NCI-H2107 treated with DMSO at 0.1 percent for 48 hours (cell line): ENCODE measurements around the gene RAD51B.
A peak's percentile ranks its signal among the peaks of the same experiment; 100 is the strongest.

Experiments used
- DNase-seq: peaks from one replicate; lab custom pipeline; 2025; ENCODE audit not compliant: unreplicated experiment; lab: John Stamatoyannopoulos, UW

Gene RAD51B

DNA sequence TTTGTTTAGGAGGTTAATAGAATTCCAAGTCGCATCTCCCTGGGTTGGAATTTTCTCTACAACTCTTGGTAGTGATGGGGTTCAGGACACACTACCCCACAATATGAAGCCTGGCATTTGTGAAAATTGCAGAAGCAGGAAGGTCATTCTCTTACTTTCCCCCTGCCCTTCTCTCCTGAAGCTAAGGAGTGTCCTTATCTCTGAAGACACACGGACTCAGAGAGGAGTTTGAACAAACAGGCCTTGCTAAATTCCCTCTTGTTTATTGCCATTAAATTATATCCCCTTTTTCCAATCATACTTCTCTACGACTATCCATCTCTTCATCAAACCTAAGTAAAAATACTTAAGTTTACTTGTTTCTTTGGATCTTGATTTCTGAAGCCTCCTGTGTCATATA lies 443.0 kb downstream of the RAD51B start:
- DNase-seq: no peak

DNA sequence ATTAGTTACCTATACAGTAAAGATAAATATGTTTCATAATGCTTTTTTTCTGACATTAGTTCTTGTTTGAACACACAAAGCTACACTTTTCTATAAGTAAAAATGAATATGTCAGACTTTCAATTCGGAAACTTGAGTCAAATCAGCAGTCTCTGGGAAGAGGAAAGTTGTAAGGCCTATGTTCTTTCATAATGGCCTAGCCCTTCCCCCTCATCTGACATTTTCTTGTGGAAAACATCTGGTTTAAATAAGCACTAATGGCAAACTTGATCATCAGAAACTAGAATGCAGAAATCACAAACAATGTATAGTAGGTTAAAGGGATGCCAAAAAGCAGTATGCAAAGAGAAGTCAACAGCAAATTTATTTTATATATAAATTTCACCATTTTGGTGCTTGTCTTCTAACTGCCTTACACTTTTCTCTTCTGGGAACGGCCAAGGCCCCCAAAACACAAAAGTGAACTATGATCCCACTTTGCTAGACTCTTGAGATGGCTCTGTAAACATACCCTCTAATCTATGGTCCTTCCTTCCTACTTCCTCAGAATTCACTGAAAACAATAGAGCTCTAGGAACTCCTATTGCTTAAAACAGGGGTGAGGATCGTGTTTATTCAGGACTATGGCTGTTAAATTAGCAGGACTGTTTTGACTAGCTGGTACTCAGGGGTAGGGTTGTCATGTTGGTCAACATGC lies 444.1 kb downstream of the RAD51B start:
- no peak for DNase-seq

DNA sequence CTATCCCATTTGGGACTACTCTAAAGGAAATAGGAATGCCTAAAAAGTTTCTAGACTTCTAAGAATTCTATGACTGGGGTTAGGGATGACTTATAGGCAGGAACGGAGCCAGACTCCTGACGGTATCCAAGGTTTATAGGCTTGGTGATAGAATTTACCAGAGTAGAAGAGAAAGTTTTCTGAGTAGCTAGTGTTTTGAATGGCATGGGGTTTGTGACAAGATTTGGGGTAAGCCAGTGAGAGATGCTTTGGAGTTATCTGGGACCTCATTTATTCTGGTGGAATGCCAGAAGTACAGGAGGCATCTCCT lies 444.6 kb downstream of the RAD51B start:
- no peak for DNase-seq

DNA sequence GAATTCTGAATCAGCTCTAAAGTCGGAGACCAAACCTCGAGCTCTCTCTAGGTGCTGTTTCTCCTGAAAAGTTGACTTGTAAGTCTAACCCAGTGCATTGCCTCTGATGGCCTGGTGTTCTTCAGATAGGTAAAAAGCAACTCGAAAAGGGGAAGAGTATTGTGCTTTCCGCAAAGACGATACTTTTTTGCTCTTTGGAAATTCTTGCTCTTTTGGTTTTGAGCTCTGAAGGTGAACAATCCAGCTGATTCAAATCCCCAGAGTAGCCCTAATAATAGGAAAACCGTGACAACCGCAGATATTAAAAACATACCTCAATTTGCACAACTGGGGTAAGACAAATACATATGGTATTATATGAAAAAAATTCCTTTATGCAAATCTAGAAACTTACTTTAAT lies 447.4 kb downstream of the RAD51B start:
- no peak for DNase-seq

DNA sequence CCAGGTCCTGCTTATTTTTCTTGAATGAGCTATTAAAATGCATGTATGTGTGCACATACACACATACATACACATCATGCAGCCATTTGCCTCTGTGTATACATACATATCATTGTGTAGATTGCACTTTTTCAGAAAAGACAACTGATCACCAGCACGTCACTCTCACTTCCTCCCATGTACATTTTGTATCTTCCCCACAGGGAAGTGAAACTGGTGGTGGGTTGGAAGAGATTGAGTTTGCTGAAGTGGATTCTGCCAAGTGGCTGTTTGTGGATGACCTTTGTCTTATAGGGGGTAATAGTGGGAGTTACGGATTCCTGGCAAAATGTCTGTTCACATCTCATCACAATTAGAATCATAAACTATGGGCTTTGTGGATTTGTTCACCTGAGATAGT lies 448.6 kb downstream of the RAD51B start:
- DNase-seq: no peak

DNA sequence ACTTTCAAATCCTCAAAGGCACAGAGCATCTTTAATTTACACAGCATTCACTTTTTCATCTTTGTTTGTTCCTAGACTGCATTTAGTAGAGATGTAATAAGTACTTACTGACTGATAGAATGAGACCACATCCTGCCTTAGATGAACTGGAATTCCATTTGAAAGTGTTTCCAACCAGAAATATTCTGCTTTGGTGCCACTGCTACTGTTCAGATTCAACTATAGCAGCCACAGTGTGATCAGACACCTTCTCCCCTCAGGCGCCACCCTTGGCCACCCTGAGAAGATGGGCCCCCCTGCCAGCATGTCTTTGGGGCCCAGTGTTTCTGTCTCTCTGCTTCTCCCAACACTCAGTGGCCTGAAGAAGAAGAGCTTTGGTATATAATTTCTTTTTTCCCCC lies 449.1 kb downstream of the RAD51B start:
- DNase-seq: no peak

DNA sequence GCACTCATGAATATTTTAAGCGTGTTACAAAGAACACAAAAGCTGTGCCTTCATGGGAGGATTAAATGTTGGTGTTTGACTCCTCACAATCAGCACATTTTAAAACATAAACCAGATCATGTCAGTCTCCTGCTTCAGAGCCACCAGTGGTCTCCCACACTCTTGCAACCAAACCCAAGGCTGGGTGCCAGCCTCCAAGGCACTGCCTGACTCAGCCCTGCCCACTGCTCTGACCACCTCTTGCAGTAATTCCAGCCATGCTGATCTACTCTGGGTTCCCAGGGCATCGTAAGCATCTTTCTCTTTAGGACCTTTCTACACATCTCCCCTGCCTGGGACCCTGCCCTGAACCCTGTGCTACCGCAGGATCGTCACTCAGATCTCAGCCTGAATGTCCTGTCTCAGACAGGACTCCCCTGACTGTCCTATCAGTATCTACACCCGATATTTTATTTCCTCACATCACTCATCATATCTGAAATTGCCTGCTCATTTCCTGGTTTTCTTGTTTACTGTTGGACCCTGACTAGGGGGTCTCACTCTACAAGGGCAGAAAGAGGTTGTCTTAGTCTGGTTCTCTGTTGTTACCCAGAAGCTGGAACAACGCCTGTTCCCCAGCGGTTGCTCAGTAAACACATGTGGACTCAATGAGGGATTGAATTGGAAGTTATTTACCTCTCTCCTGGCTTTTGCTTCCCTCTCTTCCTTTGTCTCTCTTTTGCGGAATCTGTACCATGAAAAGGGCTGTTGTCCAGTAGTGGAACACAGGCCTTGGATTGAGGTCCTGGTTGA lies 449.8 kb downstream of the RAD51B start:
- no peak for DNase-seq

DNA sequence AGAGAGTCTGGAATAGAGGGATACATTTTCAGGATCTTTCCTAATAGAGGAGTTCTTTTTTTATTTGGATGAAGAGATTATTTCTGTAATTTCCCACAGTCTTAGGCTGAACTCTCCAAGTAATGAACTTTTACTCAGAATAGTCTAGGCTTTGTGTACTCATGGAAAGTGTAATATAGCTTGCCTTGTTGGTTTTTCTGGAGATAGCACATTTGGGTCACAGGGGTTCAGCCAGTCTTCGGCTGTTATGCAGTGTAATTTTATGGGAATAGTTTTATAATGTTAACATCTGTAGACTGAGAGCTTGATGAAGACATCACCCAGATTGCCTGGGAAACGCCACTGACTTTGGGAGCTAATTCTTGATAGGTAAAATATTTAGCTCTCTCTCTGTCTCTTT lies 450.8 kb downstream of the RAD51B start:
- no peak for DNase-seq

DNA sequence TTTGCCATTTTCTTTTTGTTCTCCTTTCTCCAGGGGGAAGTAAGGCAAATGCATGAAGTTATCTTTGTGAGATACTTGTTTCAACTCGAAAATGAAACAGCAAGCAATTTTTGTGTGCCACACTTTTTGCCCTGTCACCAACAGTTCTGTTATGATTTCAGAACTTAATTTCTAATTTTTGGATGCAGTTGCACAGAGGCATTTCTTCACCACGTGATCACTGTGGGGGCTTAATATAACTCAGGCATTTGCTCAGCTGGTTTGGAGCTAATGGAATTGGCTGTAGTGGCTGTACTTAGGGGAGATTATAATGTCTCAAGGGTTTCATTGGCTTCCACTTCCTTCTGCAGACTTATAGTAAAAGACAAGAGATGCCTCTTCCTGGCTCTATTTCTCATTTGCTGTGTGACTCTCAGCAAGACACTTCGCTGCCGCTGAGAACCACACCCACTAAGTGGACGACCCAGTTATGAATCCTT lies 452.4 kb downstream of the RAD51B start:
- no peak for DNase-seq

DNA sequence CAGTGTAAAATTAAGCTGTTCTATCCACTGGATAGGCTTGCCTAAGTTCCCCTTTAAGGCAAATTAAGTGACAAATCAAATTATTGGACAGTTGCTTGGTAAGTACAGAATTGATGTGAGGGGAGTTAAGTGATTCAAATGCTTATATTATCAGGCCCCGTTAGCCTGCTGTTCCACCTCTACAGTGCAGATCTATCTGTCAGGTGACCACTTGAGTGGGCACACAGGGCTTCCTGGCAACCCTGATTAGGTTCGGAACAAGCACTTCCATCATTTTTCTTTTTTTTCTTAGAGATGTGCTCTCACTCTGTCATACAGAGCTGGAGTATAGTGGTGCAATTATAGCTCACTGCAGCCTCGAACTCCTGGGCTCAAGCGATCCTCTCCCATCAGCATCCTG lies 453.8 kb downstream of the RAD51B start:
- DNase-seq: no peak

DNA sequence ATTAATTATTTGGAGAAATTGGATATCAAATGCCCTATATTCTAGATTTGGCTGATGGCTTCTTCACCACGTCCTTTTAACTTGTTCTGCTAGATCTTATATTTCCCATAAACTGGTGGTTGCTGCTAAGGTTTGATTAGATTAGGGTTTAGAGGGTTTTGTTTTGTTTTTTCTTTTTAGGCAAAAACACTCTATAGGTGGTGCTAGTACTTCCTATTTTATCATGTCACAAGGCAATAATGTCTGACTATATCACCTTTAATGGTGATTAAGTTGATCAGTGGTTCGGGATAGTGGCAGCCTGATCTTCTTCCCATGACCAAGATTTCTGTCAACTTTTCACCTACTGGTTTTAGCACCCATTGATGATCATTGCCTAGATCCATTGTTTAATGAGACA lies 455.1 kb downstream of the RAD51B start:
- DNase-seq: no peak

DNA sequence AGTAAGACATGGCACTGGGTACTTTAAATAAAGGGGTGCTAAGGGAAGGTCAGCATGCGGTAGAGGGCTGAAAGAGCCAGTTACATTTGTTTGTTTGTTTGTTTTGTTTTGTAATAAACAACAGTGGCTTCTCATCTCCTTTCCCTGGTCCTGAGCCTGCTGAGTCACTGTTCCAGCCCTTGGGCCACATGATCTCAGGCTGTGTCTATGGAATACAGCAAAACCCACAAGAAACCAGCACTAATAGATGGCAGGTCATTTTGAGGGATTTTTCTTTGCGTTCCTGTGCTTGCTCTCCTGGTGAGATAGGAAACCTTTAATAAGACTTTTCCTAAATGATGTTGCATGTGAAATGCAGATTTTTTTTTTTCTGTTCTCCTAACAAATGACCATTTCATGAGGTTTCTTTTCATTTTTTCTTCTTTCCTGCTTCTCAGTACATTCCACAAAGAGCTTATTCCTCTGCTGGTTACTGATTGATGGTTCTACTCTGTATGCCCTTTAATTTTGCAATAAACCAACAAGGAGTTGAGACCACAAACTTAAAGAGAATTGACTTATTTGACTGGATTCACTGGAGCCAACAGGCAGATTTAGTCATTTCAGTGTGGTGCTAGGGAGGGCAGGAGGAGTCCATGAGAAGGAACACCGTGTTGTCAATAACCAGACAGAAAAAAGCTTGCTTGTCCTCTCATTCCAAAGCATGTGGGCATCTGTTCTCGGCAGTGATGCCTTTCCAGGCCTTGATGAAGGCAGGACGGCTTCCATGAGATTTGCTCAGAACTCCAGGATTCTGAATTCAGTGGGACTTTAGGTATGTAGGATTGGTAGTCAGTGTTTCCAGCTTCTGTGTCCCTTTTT lies 459.2 kb downstream of the RAD51B start:
- peak; percentile 72 for DNase-seq

DNA sequence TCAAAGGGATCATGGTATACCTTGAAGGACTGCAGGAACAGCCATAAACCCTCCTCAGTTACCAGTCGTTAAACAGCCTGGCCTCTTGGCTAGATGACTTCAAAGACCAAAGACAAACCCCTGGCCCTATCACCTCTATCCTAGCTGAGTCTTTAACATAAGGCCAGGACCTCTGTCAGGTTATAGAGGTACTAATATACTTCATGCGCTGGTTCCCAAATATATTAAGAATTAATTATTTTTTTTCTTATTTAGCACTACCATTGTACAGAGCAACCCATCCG lies 459.8 kb downstream of the RAD51B start:
- no peak for DNase-seq

DNA sequence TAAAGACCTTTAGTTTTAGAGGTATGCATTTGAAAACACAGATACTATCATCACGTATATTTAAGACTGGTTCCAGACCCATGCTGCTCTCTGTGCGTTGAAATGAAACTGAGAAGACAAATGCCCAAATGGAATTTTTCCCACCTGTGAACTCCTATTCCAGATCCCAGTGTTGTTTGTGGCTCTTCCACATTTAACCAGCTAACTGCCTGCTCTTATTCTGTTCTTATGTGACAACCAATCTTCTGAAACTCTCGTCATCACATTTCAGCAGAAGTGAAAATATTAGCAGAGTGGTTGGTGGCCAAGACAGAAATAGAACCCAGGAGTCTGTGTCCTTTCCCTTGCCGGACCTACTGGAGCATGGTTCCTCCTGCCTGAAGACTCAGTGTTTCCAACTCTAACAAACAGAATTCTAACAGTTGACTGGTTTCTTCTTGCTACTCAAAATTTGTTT lies 460.2 kb downstream of the RAD51B start:
- DNase-seq: no peak

DNA sequence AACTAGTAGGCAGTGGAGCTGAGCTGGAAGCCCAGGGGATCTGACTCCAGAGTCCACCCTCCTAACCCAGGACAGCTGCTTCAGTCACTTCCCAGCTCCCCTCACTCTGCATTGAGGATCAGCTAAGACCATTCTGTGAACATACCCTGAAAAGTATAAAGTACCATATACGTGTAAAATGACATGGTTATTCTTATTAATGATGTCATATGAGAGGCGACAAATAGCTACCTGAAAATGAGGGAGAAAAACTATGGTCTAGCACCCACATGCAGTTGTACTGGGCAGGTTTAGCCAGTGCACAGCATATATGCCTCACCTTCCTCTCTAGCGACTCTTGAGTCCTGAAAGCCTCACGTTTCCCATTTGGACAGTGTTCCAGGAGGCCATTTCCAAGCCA lies 461.9 kb downstream of the RAD51B start:
- no peak for DNase-seq

DNA sequence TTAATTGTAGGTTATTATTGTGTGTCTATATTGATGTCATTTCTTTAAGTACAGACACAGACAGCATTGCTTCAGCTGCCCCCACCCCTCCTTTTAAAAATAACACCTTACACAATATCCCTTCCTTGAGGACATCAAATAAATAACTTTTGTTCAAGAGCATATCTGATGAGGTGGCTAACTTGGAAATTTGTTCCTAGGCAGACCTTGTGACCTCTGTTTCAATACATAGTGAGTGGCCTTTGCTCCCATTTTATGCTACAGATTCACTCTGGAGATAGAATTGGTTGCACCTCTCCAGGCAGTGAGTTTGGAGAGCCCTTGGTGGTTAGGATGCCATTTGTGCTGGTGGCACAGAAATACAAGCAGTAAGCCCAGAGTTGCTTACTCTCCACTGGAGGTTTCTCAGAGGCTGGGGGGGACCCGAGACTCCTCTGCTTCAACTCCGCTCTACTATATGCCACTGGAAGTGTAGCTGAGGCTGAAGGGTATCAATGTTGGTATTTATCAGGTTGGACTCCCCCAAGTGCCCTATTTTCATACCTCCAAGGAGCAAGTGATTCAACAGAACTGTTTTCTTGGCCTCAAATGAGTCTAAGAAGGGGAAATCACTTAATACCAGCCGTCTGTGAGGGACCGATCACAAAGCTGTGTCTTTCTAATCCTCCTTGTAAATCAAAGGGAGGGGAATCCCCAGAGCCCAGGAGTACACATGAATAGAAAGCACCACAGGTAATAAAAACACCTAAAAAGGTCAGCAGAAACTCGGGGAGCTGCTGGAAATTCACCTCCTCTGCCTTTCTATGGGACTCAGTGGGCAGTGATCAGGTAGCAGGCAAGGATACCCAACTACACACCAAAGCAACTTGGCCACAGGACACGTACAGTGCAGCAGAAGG lies 463.1 kb downstream of the RAD51B start:
- DNase-seq: no peak

DNA sequence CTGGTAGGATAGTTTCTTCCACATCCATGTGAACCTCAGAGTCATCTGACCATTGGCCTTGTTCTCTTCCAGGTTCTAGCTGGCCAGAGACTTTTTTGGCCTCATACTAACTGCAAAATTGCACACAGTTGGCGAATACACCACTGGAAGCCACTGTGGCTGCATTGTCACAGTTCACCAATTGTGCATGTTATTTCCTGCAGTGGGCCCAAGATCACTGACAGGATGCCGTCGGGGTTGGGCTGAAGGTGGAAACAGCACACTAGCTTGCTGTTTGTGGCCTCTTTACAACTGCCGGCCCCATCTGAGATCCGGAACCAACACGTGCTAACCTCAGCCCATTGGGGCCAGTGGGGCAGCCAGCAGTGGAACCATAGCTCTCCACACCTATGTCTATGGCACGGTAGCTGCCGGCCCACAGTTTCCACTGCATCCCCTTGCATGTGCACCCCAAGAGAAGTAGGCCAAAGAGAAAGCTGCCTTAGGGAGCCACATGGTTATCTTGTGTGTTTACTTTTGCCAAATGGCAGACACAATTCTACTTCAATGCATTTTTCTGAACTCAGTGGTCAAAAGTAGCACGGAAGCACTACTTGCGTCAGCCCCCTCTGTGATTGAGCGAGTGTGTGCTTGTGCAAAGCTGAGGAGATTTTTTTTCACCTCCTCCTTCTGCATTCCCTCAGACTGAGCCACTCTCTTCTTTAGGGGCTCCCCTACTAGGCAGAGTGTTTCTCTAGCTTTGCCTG lies 464.0 kb downstream of the RAD51B start:
- no peak for DNase-seq

DNA sequence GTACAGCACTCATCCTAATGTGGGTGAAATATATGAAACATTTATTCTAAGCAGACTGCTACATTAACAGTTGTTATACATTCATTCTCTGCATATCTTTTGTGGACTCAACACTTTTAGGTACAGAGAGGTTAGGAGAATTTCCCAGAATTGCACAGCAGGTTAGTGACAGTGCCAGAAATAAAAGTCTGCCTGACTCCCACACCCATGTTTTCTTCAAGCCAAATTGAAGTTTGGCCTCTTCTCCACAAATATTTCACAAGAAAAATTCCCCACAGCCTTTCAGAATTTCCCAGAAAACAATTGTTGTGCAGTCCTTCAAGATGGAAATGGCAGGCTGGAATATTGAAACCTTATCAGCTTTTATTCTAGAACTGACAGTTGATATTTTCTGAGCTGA lies 464.8 kb downstream of the RAD51B start:
- no peak for DNase-seq

DNA sequence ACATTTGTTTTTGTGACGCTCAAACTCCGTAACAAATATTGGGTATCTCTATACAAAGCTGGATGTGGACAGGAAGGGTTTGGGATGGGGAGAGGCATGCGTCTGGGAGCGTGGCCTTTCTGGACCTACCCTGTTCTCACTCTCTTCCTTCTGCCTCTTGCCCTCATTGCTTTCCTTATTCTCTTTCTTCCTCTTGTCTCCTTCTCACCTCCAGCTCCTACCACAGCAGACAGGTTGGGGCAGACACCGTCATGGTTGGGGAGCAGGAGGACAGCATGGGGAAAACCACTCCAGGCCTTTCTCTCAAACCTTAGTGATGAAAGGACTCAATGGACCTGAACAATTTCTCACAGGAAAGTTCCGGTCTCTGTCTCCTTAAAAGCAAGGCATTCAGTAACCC lies 465.3 kb downstream of the RAD51B start:
- no peak for DNase-seq

DNA sequence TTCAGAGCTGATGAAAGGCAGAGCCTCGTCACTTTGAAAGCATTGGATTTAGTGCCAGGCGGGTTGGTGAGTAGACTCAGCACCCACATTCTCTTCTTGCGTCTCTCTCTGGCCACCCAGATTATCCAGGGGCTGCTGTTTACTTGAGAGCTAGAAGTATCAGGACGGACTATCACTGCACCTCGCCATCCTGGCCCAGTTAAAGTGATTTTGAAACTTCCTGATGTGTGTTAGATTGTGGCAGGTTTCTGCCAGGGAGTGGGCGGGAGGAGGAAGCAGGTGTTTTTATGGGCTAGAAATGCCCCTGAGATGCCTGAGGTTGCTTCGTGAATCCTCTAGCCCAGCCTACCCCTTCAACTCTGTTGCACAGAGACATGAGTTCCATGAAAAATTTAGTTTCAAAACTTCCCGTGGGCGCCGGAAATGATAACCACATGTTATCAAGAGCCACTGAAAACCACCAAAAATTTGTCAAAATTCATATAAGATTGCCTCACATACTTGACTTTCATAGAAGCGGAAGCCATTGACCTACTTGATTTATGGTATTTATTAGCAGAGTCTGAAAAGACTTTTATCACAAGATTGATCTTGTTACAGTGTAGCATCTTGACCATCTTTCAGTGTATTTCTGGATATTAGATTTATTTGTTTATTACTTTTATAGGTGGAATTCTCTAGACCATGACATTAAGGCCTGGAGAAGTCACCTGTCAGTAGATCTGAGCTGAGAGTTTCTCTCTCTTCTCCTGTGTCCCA lies 466.0 kb downstream of the RAD51B start:
- no peak for DNase-seq
